ENCODE data around the gene POR. TPM values are rescaled to one million over a fixed set of nuclear protein-coding genes. Genes with fewer than 3 reads are reported as not detected.

The POR gene
- total RNA-seq, 1 experiment from 2014 or later, result 205 TPM

DNA sequence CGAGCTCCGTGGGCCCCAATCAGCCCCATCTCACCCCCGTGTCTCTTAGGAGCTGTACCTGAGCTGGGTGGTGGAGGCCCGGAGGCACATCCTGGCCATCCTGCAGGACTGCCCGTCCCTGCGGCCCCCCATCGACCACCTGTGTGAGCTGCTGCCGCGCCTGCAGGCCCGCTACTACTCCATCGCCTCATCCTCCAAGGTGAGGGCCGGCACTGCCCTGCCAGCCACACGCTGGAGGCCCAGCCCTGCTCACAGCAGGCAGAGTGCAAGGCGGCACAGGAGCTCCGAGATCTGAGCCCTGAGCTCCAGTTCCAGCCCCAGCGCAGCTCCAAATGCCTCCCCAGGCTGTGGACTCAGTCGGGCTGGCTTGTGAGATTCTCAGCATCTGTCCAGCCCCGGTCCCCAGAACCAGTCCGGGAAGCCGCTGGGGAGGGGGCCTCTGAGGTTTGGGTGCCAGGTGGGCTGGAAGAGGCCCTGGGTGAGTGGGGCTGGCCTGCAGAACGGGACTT, 70.1 kb downstream of the POR start:
- Histone ChIP-seq H3K36me3 (ENCODE audit: low read depth) (no peaks in the 10 kb centered on the region), H3K4me3 (no peak overlapping the region), H3K9me2 (ENCODE audit: insufficient read depth) (no peaks in the 10 kb centered on the region), H3K9me3 (ENCODE audit: insufficient read depth, low read depth) (no peaks in the 10 kb centered on the region), H3K4me1 (replicated peaks; ENCODE audit: insufficient read depth) (0 out of 2 replicates have a peak, but pooled peaks cover 6% of the 10 kb centered on the region), H3F3A (ENCODE audit: insufficient read depth, low read depth) (peaks cover 6% of the 10 kb centered on the region; the same call in 1 of the 2 replicates), H3K27ac (no peak overlapping the region), H4K20me1 (ENCODE audit: insufficient read depth) (no peaks in the 10 kb centered on the region; the same call in 1 of the 2 replicates), H2AFZ (no peak overlapping the region), H3K79me2 (ENCODE audit: low read depth) (no peaks in the 10 kb centered on the region), H3K27me3 (ENCODE audit: insufficient read depth, low read depth) (no peaks in the 10 kb centered on the region), H3K4me2 (no peak overlapping the region)
- TF ChIP-seq, protein P1, sequence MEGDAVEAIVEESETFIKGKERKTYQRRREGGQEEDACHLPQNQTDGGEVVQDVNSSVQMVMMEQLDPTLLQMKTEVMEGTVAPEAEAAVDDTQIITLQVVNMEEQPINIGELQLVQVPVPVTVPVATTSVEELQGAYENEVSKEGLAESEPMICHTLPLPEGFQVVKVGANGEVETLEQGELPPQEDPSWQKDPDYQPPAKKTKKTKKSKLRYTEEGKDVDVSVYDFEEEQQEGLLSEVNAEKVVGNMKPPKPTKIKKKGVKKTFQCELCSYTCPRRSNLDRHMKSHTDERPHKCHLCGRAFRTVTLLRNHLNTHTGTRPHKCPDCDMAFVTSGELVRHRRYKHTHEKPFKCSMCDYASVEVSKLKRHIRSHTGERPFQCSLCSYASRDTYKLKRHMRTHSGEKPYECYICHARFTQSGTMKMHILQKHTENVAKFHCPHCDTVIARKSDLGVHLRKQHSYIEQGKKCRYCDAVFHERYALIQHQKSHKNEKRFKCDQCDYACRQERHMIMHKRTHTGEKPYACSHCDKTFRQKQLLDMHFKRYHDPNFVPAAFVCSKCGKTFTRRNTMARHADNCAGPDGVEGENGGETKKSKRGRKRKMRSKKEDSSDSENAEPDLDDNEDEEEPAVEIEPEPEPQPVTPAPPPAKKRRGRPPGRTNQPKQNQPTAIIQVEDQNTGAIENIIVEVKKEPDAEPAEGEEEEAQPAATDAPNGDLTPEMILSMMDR (conservative IDR thresholded peaks at IDR 0.05), result no peak
- no peak for TF ChIP-seq EZH2 (IDR thresholded peaks at IDR 0.05; ENCODE audit: low read depth)
- ChIA-PET POLR2A (ENCODE audit: unreplicated experiment) (no interaction called here), CTCF (interaction anchor here (0.7 kb wide), 1 partner anchor 237 kb away, joined by 7 read pairs; no protein-coding TSS in a partner anchor)
- BruUV-seq (replicated peaks), result no TSS peak
- no peak for DNase-seq
- intact Hi-C loops (cut with micrococcal nuclease; ENCODE audit: unreplicated experiment), result no loop called here

DNA sequence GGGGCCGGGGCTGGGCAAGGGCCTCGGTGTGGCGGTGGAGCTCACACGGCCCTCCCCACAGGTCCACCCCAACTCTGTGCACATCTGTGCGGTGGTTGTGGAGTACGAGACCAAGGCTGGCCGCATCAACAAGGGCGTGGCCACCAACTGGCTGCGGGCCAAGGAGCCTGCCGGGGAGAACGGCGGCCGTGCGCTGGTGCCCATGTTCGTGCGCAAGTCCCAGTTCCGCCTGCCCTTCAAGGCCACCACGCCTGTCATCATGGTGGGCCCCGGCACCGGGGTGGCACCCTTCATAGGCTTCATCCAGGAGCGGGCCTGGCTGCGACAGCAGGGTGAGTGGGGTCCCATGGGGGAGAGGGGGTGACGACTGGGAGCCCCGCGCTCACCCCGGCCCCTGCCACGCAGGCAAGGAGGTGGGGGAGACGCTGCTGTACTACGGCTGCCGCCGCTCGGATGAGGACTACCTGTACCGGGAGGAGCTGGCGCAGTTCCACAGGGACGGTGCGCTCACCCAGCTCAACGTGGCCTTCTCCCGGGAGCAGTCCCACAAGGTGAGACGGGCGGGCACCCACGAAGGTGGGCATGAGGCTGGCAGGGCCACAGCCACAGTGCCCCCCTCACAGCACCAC, 70.7 kb downstream of the POR start:
- POLR2A ChIA-PET (ENCODE audit: unreplicated experiment), result no interaction called here
- peaks cover 12% of the 10 kb centered on the region for H3K4me1 ChIP-seq (replicated peaks; ENCODE audit: insufficient read depth)

DNA sequence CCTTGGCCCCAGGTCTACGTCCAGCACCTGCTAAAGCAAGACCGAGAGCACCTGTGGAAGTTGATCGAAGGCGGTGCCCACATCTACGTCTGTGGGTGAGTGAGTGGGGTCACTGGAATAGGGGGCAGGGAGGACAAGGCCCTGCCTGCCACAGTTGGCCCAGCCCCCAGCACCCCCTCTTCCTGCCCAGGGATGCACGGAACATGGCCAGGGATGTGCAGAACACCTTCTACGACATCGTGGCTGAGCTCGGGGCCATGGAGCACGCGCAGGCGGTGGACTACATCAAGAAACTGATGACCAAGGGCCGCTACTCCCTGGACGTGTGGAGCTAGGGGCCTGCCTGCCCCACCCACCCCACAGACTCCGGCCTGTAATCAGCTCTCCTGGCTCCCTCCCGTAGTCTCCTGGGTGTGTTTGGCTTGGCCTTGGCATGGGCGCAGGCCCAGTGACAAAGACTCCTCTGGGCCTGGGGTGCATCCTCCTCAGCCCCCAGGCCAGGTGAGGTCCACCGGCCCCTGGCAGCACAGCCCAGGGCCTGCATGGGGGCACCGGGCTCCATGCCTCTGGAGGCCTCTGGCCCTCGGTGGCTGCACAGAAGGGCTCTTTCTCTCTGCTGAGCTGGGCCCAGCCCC, 71.3 kb downstream of the POR start:
- Histone ChIP-seq H3K27ac (no peak overlapping the region), H3K4me3 (no peak overlapping the region), H3K9me2 (ENCODE audit: insufficient read depth) (no peaks in the 10 kb centered on the region), H4K20me1 (ENCODE audit: insufficient read depth) (no peaks in the 10 kb centered on the region; the same call in 1 of the 2 replicates), H3K79me2 (ENCODE audit: low read depth) (no peaks in the 10 kb centered on the region), H3K27me3 (ENCODE audit: insufficient read depth, low read depth) (no peaks in the 10 kb centered on the region), H2AFZ (no peak overlapping the region), H3K4me2 (no peak overlapping the region), H3K36me3 (ENCODE audit: low read depth) (no peaks in the 10 kb centered on the region), H3F3A (ENCODE audit: insufficient read depth, low read depth) (peaks cover 6% of the 10 kb centered on the region; the same call in 1 of the 2 replicates), H3K4me1 (replicated peaks; ENCODE audit: insufficient read depth) (peaks cover 18% of the 10 kb centered on the region), H3K9me3 (ENCODE audit: insufficient read depth, low read depth) (no peaks in the 10 kb centered on the region)
- intact Hi-C loops (cut with micrococcal nuclease; ENCODE audit: unreplicated experiment), result no loop called here
- CTCF ChIA-PET, result no interaction called here
- TF ChIP-seq EZH2 (IDR thresholded peaks at IDR 0.05; ENCODE audit: low read depth), result no peak
- TF ChIP-seq, protein P1 (conservative IDR thresholded peaks at IDR 0.05), result no peak
- POLR2A ChIA-PET (ENCODE audit: unreplicated experiment), result no interaction called here
- DNase-seq, result no peak
- BruUV-seq (replicated peaks), result no TSS peak

More for the DNA sequence above, 70.7 kb downstream of the POR start:
- CTCF ChIA-PET, result interaction anchor here (0.7 kb wide), 1 partner anchor 236 kb away, joined by 7 read pairs; no protein-coding TSS in a partner anchor
- Histone ChIP-seq H3K79me2 (ENCODE audit: low read depth) (no peaks in the 10 kb centered on the region), H3K36me3 (ENCODE audit: low read depth) (no peaks in the 10 kb centered on the region), H2AFZ (no peak overlapping the region), H3K27me3 (ENCODE audit: insufficient read depth, low read depth) (no peaks in the 10 kb centered on the region), H3K4me2 (no peak overlapping the region), H3K27ac (no peak overlapping the region), H3K9me2 (ENCODE audit: insufficient read depth) (no peaks in the 10 kb centered on the region), H3K4me3 (no peak overlapping the region), H3K9me3 (ENCODE audit: insufficient read depth, low read depth) (no peaks in the 10 kb centered on the region), H3F3A (ENCODE audit: insufficient read depth, low read depth) (peaks cover 6% of the 10 kb centered on the region; the same call in 1 of the 2 replicates), H4K20me1 (ENCODE audit: insufficient read depth) (no peaks in the 10 kb centered on the region; the same call in 1 of the 2 replicates)
- TSS peak; percentile 25 for BruUV-seq (replicated peaks)
- intact Hi-C loops (cut with micrococcal nuclease; ENCODE audit: unreplicated experiment), result no loop called here
- no peak for TF ChIP-seq EZH2 (IDR thresholded peaks at IDR 0.05; ENCODE audit: low read depth)
- TF ChIP-seq, protein P1 (conservative IDR thresholded peaks at IDR 0.05), result no peak
- no peak for DNase-seq

All from PC-9 (cell line).